ENCODE measurements around the gene SEC14L6. TPM values are rescaled to one million over a fixed set of nuclear protein-coding genes. Genes with fewer than 3 reads are reported as not detected.

The SEC14L6 gene
- total RNA-seq, 4 donors from 2014 or later = 15.2 to 105 (median 41.4) TPM

DNA sequence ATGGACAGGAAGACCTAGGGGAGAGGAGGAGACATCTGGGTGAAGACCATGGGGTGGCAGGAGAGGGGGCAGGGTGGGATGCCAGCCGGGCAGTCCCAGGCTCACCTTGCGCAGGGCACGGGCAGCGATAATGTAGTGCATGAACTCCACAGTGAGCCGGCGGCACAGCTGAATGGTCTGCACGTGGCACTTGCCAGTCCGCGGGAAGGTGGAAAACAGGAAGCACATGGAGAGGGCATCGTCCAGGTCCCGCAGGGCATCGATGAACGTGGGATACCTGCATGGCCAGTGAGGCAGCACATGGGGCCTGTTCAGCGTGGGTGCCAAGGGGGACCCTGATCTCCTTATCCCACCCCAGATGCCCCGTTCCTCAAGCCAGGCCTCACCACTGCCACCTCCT lies 37.9 kb upstream of the SEC14L6 start:
- H3K27me3 ChIP-seq = no peaks in the 10 kb centered on the region
- peaks cover 99% of the 10 kb centered on the region for H3K36me3 ChIP-seq
- no peaks in the 10 kb centered on the region for H3K4me1 ChIP-seq
- no peak for DNase-seq (ENCODE audit: low spot score in 2 of 2)
- no peak for TF ChIP-seq POLR2AphosphoS5 (IDR thresholded peaks at IDR 0.05)
- TF ChIP-seq POLR2A (IDR thresholded peaks at IDR 0.05) = no peak
- TF ChIP-seq, protein P1, sequence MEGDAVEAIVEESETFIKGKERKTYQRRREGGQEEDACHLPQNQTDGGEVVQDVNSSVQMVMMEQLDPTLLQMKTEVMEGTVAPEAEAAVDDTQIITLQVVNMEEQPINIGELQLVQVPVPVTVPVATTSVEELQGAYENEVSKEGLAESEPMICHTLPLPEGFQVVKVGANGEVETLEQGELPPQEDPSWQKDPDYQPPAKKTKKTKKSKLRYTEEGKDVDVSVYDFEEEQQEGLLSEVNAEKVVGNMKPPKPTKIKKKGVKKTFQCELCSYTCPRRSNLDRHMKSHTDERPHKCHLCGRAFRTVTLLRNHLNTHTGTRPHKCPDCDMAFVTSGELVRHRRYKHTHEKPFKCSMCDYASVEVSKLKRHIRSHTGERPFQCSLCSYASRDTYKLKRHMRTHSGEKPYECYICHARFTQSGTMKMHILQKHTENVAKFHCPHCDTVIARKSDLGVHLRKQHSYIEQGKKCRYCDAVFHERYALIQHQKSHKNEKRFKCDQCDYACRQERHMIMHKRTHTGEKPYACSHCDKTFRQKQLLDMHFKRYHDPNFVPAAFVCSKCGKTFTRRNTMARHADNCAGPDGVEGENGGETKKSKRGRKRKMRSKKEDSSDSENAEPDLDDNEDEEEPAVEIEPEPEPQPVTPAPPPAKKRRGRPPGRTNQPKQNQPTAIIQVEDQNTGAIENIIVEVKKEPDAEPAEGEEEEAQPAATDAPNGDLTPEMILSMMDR (IDR thresholded peaks at IDR 0.05) = no peak
- TF ChIP-seq EP300 (IDR thresholded peaks at IDR 0.05) = no peak
- 95% methylated on average over 9 of the region's 15 CpGs for WGBS
- no peaks in the 10 kb centered on the region for H3K9me3 ChIP-seq
- H3K27ac ChIP-seq = no peak overlapping the region
- no peak overlapping the region for H3K4me3 ChIP-seq

DNA sequence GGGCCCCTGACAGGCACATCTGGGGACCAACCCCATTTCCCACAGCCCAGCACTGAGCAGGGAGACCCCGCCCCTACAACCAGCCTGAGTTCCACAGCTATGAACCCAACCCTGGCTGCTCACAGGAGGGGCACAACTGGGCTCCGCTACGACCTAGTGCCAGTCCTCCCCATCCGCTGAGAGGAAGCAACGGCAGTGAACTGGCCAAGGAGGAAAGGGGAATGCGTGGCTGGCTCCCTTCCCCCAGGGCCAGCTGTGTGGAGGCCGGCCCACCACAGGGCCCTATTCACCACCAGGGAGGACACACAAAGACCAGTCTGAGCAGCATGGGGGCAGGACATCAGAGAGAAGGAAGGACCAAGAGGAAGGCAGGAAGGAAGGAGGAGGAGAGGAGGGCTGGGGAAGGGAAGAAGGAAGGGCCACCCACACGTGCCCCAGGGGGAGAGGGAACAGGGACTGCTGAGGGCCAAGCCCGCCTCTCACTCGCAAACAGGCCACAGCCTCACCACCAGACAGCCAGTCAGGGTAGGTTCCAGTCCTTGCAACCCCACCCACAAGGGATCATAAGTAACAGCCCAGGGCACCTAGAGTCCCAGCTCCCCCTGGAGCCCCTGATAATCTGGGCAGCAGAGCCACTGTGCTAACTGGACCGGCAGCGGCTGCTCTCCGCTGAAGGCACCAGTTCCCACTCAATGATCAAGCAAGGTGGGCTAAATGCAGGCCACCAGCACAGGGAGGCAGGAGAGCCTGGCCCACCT lies 36.4 kb upstream of the SEC14L6 start:
- TF ChIP-seq EP300 (IDR thresholded peaks at IDR 0.05) = no peak
- TF ChIP-seq, protein P1 (IDR thresholded peaks at IDR 0.05) = no peak
- no peak for TF ChIP-seq POLR2AphosphoS5 (IDR thresholded peaks at IDR 0.05)
- no peak for TF ChIP-seq POLR2A (IDR thresholded peaks at IDR 0.05)
- Histone ChIP-seq H3K9me3 (no peaks in the 10 kb centered on the region), H3K27ac (no peak overlapping the region), H3K4me1 (no peaks in the 10 kb centered on the region), H3K27me3 (no peaks in the 10 kb centered on the region), H3K36me3 (peaks cover 100% of the 10 kb centered on the region), H3K4me3 (no peak overlapping the region)
- 72% methylated on average over 5 of the region's 13 CpGs for WGBS
- DNase-seq (ENCODE audit: low spot score in 2 of 2) = no peak

DNA sequence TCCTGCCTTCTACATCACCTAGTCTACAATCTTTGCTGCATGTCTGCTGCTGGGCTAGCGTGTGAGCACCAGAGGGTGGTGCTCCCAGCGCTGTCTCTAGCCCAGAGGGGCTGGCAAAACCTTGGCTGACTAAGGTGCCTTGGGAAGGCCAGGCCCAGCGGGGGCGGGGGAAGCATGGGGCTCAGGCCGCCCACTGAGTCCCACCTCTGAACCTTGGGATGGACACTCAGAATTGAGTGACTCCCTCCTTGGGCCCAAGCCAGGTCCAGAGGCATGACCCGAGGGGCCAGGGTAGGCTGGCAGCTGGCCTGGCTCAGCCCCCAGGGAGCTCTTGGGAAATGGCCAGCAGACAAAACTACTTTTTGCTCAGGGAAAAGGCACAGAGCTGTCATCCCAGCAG lies 35.5 kb upstream of the SEC14L6 start:
- Histone ChIP-seq H3K27ac (no peak overlapping the region), H3K36me3 (peaks cover 100% of the 10 kb centered on the region), H3K27me3 (no peaks in the 10 kb centered on the region), H3K4me3 (no peak overlapping the region), H3K4me1 (no peaks in the 10 kb centered on the region), H3K9me3 (no peaks in the 10 kb centered on the region)
- 100% methylated on average over 2 of the region's 6 CpGs for WGBS
- TF ChIP-seq POLR2A (IDR thresholded peaks at IDR 0.05) = no peak
- TF ChIP-seq, protein P1 (IDR thresholded peaks at IDR 0.05) = no peak
- no peak for TF ChIP-seq EP300 (IDR thresholded peaks at IDR 0.05)
- TF ChIP-seq POLR2AphosphoS5 (IDR thresholded peaks at IDR 0.05) = no peak
- DNase-seq (ENCODE audit: low spot score in 2 of 2) = no peak

DNA sequence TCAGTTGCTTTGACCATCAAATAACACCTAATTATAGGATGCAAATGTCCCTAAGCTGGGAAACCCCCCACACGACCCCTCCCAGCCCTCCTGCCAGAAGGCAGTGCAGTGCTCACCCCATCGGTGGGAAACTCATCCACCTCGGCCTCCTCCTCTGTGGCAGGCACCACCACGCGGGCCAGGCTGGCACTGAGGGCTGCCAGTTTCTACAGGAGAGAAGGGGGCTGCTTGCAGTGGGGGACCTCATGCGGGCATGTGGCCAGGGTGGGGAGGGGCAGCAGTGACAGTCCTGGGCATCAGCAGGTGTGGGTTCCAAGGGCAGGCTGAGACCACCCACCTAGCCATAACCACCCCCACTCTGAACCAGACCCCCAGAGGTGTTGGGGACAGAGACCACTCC lies 34.4 kb upstream of the SEC14L6 start:
- TF ChIP-seq POLR2A (IDR thresholded peaks at IDR 0.05) (no peak), POLR2AphosphoS5 (IDR thresholded peaks at IDR 0.05) (no peak), EP300 (IDR thresholded peaks at IDR 0.05) (no peak)
- TF ChIP-seq, protein P1 (IDR thresholded peaks at IDR 0.05) = no peak
- Histone ChIP-seq H3K9me3 (no peaks in the 10 kb centered on the region), H3K4me1 (no peaks in the 10 kb centered on the region), H3K4me3 (no peak overlapping the region), H3K27ac (no peak overlapping the region), H3K27me3 (no peaks in the 10 kb centered on the region), H3K36me3 (peaks cover 100% of the 10 kb centered on the region)
- DNase-seq (ENCODE audit: low spot score in 2 of 2) = no peak
- WGBS = 84% methylated on average over 4 of the region's 6 CpGs

DNA sequence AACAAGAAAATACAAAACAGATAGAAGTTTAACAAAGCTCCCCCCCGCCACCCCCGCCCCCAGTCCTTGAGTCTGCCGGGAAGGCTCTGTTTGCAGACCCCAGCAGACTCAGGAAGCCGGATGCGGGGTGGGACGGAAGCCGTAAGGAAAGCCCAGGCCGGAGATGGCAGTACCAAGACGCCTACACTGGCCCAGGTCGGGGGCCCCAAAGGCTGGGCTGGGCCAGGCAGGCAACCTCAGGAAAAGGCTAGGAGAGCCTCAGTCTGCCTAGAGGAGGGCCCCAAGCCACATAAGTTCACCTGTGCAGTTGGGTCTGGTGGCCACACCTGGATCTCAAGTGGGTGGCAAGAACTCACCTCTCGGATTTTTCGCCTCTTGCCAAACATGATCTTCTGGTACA lies 31.9 kb upstream of the SEC14L6 start:
- peaks cover 79% of the 10 kb centered on the region for H3K36me3 ChIP-seq
- 91% methylated on average over 12 of the region's 12 CpGs for WGBS
- no peak overlapping the region for H3K4me3 ChIP-seq
- no peak overlapping the region for H3K27ac ChIP-seq
- peaks cover 10% of the 10 kb centered on the region for H3K4me1 ChIP-seq
- H3K9me3 ChIP-seq = no peaks in the 10 kb centered on the region
- DNase-seq (ENCODE audit: low spot score in 2 of 2) = no peak
- TF ChIP-seq, protein P1 (IDR thresholded peaks at IDR 0.05) = no peak
- no peak for TF ChIP-seq POLR2AphosphoS5 (IDR thresholded peaks at IDR 0.05)
- no peak for TF ChIP-seq POLR2A (IDR thresholded peaks at IDR 0.05)
- no peak for TF ChIP-seq EP300 (IDR thresholded peaks at IDR 0.05)
- H3K27me3 ChIP-seq = no peaks in the 10 kb centered on the region

Data from suprapubic skin (tissue), 4 donors.